Fibroblast of peridontal ligament (primary cell): ENCODE results near the gene TBX6.
A peak's percentile ranks its signal among the peaks of the same experiment; 100 is the strongest.

Experiments used
- DNase-seq: peaks from one replicate; pipeline ENCODE4 v3.0.0-alpha.2; 2010; ENCODE audit errors: extremely low read depth

TBX6 gene

GRCh38 chr16:30113711-30114333 lies 22.1 kb upstream of the TBX6 start:
- DNase-seq: no peak

- no peak for DNase-seq
Measured at GRCh38 chr16:30113031-30113710, 21.4 kb upstream of the TBX6 start, which contains the start of gene GDPD3. TSS of gene GDPD3 (minus strand) at chr16:30113537. CDS start at chr16:30113478, 59 bp downstream.

GRCh38 chr16:30112197-30113030 lies 20.7 kb upstream of the TBX6 start:
- peak; percentile 54 for DNase-seq

- DNase-seq: no peak
Measured at GRCh38 chr16:30110661-30111060, 18.9 kb upstream of the TBX6 start.

GRCh38 chr16:30108059-30108850 lies 16.5 kb upstream of the TBX6 start:
- DNase-seq: no peak

- DNase-seq: no peak
Measured at GRCh38 chr16:30104492-30104891, 12.8 kb upstream of the TBX6 start.

- DNase-seq: no peak
Measured at GRCh38 chr16:30104090-30104489, 12.4 kb upstream of the TBX6 start.

- DNase-seq: no peak
Measured at GRCh38 chr16:30096862-30097563, 5.3 kb upstream of the TBX6 start.

- peak; percentile 73 for DNase-seq
Measured at GRCh38 chr16:30096105-30096861, 4.6 kb upstream of the TBX6 start, which contains the start of gene YPEL3. TSS of gene YPEL3 (minus strand) at chr16:30096213. CDS start at chr16:30095482, 731 bp downstream.

GRCh38 chr16:30095166-30096078 lies 3.7 kb upstream of the TBX6 start:
- DNase-seq: no peak

- no peak for DNase-seq
Measured at GRCh38 chr16:30094541-30095165, 2.9 kb upstream of the TBX6 start.

GRCh38 chr16:30092373-30093010 lies 768 bp upstream of the TBX6 start:
- DNase-seq: peak; percentile 39

GRCh38 chr16:30090610-30091331 lies 953 bp downstream of the TBX6 start:
- DNase-seq: no peak

GRCh38 chr16:30088832-30089624 lies 2.7 kb downstream of the TBX6 start:
- no peak for DNase-seq

- no peak for DNase-seq
Measured at GRCh38 chr16:30088237-30088831, 3.4 kb downstream of the TBX6 start.

GRCh38 chr16:30087181-30087898 lies 4.4 kb downstream of the TBX6 start:
- no peak for DNase-seq
